K562 (cell line): ENCODE results near the gene SOS2.

Source experiments
- CBX1 ChIP-seq: sonication (generic); IDR thresholded peaks from 2 replicates; pipeline ENCODE4 v1.6.1; 2016; ENCODE audit warnings: antibody characterized with exemption, low read depth, mild to moderate bottlenecking
- CREB3L1 ChIP-seq: fragments of 450-650 bp; IDR thresholded peaks from 2 replicates; pipeline ENCODE4 v1.6.1; 2014; ENCODE audit warnings: low read depth, mild to moderate bottlenecking, moderate library complexity, borderline replicate concordance
- CTCF ChIP-seq, 3 experiments: IDR thresholded peaks in 2 of 3; conservative IDR thresholded peaks in 1 of 3; 2 replicates each; pipeline ENCODE4 v1.5.1; 2011 to 2012; ENCODE audit warnings: low read length in 3 of 3, mild to moderate bottlenecking in 3 of 3, control low read depth in 2 of 3, improper control_type of control experiment in 1 of 3, inconsistent platforms in 1 of 3, low read depth in 1 of 3, mixed read lengths in 1 of 3, moderate library complexity in 1 of 3; ENCODE audit not compliant: insufficient read depth in 2 of 3
- FOXP4 ChIP-seq: sonication (generic); formaldehyde crosslinking; IDR thresholded peaks from 2 replicates; pipeline ENCODE4 v1.8.0; 2022; ENCODE audit warnings: mild to moderate bottlenecking, missing genetic modification reagents, borderline replicate concordance
- HINFP ChIP-seq: fragments of 450-650 bp; conservative IDR thresholded peaks from 2 replicates; pipeline ENCODE4 v1.6.1; 2016; ENCODE audit warnings: missing genetic modification characterization, low read depth, mild to moderate bottlenecking, control low read depth, missing compliant biosample characterization
- NUFIP1 ChIP-seq: fragments of 450-650 bp; IDR thresholded peaks from 2 replicates; pipeline ENCODE4 v1.6.1; 2018; ENCODE audit not compliant: partially characterized antibody
- POLR2A ChIP-seq: fragments of 450-650 bp; conservative IDR thresholded peaks from 2 replicates; pipeline ENCODE4 v1.6.1; 2016
- RAD21 ChIP-seq, 2 experiments: fragments of 250-450 bp in 1 of 2; fragments of 450-650 bp in 1 of 2; sonication (Bioruptor Pico) in 1 of 2; formaldehyde crosslinking in 1 of 2; IDR thresholded peaks in 1 of 2; conservative IDR thresholded peaks in 1 of 2; 2 replicates each; pipeline versions ENCODE4 v1.4.0 to v1.8.0; 2020 to 2022; ENCODE audit warnings: mild to moderate bottlenecking in 2 of 2, moderate library complexity in 1 of 2
- RCOR1 ChIP-seq, 2 experiments: IDR thresholded peaks; 2 replicates each; pipeline ENCODE4 v1.6.1; 2012; ENCODE audit warnings: low read depth in 2 of 2, low read length in 2 of 2, borderline replicate concordance in 1 of 2, improper control_type of control experiment in 1 of 2
- RFX5 ChIP-seq: IDR thresholded peaks from 2 replicates; pipeline ENCODE4 v1.6.1; 2011; ENCODE audit warnings: low read depth, mild to moderate bottlenecking, improper control_type of control experiment, low read length
- SRSF3 ChIP-seq: fragments of 200-400 bp; formaldehyde crosslinking; IDR thresholded peaks from 2 replicates; pipeline ENCODE4 v1.6.1; 2016; ENCODE audit warnings: mild to moderate bottlenecking, low read length, moderate library complexity; ENCODE audit not compliant: insufficient read depth
- TF ChIP-seq, protein P1 (sequence below), 2 experiments: fragments of 450-650 bp in 1 of 2; IDR thresholded peaks; 2 replicates each; pipeline ENCODE4 v1.6.1; 2011 to 2017; ENCODE audit warnings: low read depth in 2 of 2, antibody characterized with exemption in 1 of 2, borderline replicate concordance in 1 of 2, low read length in 1 of 2, mild to moderate bottlenecking in 1 of 2, mixed read lengths in 1 of 2; ENCODE audit not compliant: control insufficient read depth in 1 of 2

GRCh38 chr14:50230701-50231474 lies 490 bp downstream of the SOS2 start:
- TF ChIP-seq CBX1, result no peak
- TF ChIP-seq HINFP (tag), result no peak
- TF ChIP-seq CTCF (IDR thresholded peaks at IDR 0.05 in 2 of 3, conservative IDR thresholded peaks at IDR 0.05 in 1 of 3; ENCODE audit: insufficient read depth in 2 of 3, low read depth in 1 of 3, low read length in 3 of 3), result no peak
- no peak for TF ChIP-seq RFX5
- TF ChIP-seq RCOR1 (IDR thresholded peaks at IDR 0.05; ENCODE audit: borderline replicate concordance in 1 of 2, low read depth in 2 of 2, low read length in 2 of 2), result no peak
- TF ChIP-seq FOXP4 (CRISPR knock-in tag), result no peak
- TF ChIP-seq SRSF3, result no peak
- no peak for TF ChIP-seq RAD21 (CRISPR knock-in tag; conservative IDR thresholded peaks at IDR 0.05 in 1 of 2, IDR thresholded peaks at IDR 0.05 in 1 of 2)
- TF ChIP-seq POLR2A, result no peak
- no peak for TF ChIP-seq CREB3L1
- TF ChIP-seq NUFIP1, result no peak
- TF ChIP-seq, protein P1, sequence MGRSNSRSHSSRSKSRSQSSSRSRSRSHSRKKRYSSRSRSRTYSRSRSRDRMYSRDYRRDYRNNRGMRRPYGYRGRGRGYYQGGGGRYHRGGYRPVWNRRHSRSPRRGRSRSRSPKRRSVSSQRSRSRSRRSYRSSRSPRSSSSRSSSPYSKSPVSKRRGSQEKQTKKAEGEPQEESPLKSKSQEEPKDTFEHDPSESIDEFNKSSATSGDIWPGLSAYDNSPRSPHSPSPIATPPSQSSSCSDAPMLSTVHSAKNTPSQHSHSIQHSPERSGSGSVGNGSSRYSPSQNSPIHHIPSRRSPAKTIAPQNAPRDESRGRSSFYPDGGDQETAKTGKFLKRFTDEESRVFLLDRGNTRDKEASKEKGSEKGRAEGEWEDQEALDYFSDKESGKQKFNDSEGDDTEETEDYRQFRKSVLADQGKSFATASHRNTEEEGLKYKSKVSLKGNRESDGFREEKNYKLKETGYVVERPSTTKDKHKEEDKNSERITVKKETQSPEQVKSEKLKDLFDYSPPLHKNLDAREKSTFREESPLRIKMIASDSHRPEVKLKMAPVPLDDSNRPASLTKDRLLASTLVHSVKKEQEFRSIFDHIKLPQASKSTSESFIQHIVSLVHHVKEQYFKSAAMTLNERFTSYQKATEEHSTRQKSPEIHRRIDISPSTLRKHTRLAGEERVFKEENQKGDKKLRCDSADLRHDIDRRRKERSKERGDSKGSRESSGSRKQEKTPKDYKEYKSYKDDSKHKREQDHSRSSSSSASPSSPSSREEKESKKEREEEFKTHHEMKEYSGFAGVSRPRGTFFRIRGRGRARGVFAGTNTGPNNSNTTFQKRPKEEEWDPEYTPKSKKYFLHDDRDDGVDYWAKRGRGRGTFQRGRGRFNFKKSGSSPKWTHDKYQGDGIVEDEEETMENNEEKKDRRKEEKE (IDR thresholded peaks at IDR 0.05; ENCODE audit: borderline replicate concordance in 1 of 2, control insufficient read depth in 1 of 2, low read depth in 2 of 2, low read length in 1 of 2), result no peak
